ENCODE data around the gene IFFO2. TPM values are rescaled to one million over a fixed set of nuclear protein-coding genes. Genes with fewer than 3 reads are reported as not detected.

The IFFO2 gene
- total and polyA plus RNA-seq, 2 of the 13 experiments (the other 11 are each of a cell fraction or from before 2014, with no cell fraction given): 7.3 to 16.7 TPM

GRCh38 chr1:18902523-18903290 lies 53.8 kb downstream of the IFFO2 start, which contains the start of gene ALDH4A1 (continued):
- TF ChIP-seq DPF2 (CRISPR knock-in tag; IDR thresholded peaks at IDR 0.05; ENCODE audit: borderline replicate concordance, low read depth): no peak
- no peak for TF ChIP-seq ZMYM2 (CRISPR knock-in tag; IDR thresholded peaks at IDR 0.05)
- TF ChIP-seq ZSCAN20 (CRISPR knock-in tag; IDR thresholded peaks at IDR 0.05; ENCODE audit: borderline replicate concordance): 0 out of 2 replicates have a peak, but pooled peaks have one; percentile 25
- TF ChIP-seq ZNF138 (CRISPR knock-in tag; IDR thresholded peaks at IDR 0.05; ENCODE audit: low read depth): no peak
- TF ChIP-seq ASH2L (IDR thresholded peaks at IDR 0.05; ENCODE audit: insufficient read length, low read depth, low read length): peak; percentile 89
- TF ChIP-seq TCF7 (IDR thresholded peaks at IDR 0.05; ENCODE audit: low read depth): no peak
- TF ChIP-seq IRF2 (CRISPR knock-in tag; IDR thresholded peaks at IDR 0.05): no peak; the same call in 1 of the 2 replicates
- TF ChIP-seq CBX2 (IDR thresholded peaks at IDR 0.05; ENCODE audit: low read depth, low read length): no peak
- no peak for TF ChIP-seq CBX2 (CRISPR knock-in tag; IDR thresholded peaks at IDR 0.05; ENCODE audit: low read depth)
- TF ChIP-seq SETDB1 (CRISPR knock-in tag; IDR thresholded peaks at IDR 0.05; ENCODE audit: borderline replicate concordance): no peak
- no peak for TF ChIP-seq ZNF431 (CRISPR knock-in tag; IDR thresholded peaks at IDR 0.05; ENCODE audit: borderline replicate concordance, low read depth)
- TF ChIP-seq ZNF33B (CRISPR knock-in tag; IDR thresholded peaks at IDR 0.05): no peak
- no peak for TF ChIP-seq SNAPC5 (CRISPR knock-in tag; IDR thresholded peaks at IDR 0.05; ENCODE audit: borderline replicate concordance)
- TF ChIP-seq PAWR (CRISPR knock-in tag; IDR thresholded peaks at IDR 0.05; ENCODE audit: borderline replicate concordance): no peak
- peak; percentile 52; the same call in 1 of the 2 replicates for TF ChIP-seq EED (CRISPR knock-in tag; IDR thresholded peaks at IDR 0.05)
- no peak for TF ChIP-seq NFE2L2 (IDR thresholded peaks at IDR 0.05; ENCODE audit: low read length)
- peak in 1 of 2 experiments; percentile 24; a peak in 1 of 4 replicates for TF ChIP-seq KLF16 (CRISPR knock-in tag; IDR thresholded peaks at IDR 0.05)
- no peak for TF ChIP-seq ATAD3A (CRISPR knock-in tag; IDR thresholded peaks at IDR 0.05)
- no peak for TF ChIP-seq ZNF335 (CRISPR knock-in tag; IDR thresholded peaks at IDR 0.05)
- no peak for TF ChIP-seq JUN (CRISPR knock-in tag; IDR thresholded peaks at IDR 0.05)
- no peak for TF ChIP-seq HNRNPK (IDR thresholded peaks at IDR 0.05; ENCODE audit: low read depth, low read length, poor library complexity, severe bottlenecking)
- TF ChIP-seq ZNF468 (CRISPR knock-in tag; IDR thresholded peaks at IDR 0.05): no peak
- no peak for TF ChIP-seq TOPORS (CRISPR knock-in tag; IDR thresholded peaks at IDR 0.05)
- no peak for TF ChIP-seq ZNF589 (CRISPR knock-in tag; conservative IDR thresholded peaks at IDR 0.05)
- TF ChIP-seq CCAR2 (optimal IDR thresholded peaks at IDR 0.05; ENCODE audit: low read depth, low read length): no peak
- no peak for TF ChIP-seq ATF7-NPFF (CRISPR knock-in tag; IDR thresholded peaks at IDR 0.05; ENCODE audit: low read depth)
- TF ChIP-seq BCLAF1 (IDR thresholded peaks at IDR 0.05): no peak
- no peak for TF ChIP-seq ZNF709 (CRISPR knock-in tag; IDR thresholded peaks at IDR 0.05)
- 0 out of 2 replicates have a peak, but pooled peaks have one; percentile 49 for TF ChIP-seq RFXANK (CRISPR knock-in tag; IDR thresholded peaks at IDR 0.05)
- TF ChIP-seq PLRG1 (conservative IDR thresholded peaks at IDR 0.05): no peak
- TF ChIP-seq BRD4 (CRISPR knock-in tag; IDR thresholded peaks at IDR 0.05): no peak
